Measurements from ENCODE around the gene HELZ2. TPM values are rescaled to one million over a fixed set of nuclear protein-coding genes. Genes with fewer than 3 reads are reported as not detected.

The HELZ2 gene
- total RNA-seq, 1 experiment from 2014 or later = 27.9 TPM

- Histone ChIP-seq H3K27me3 (ENCODE audit: insufficient read depth, low read length) (no peaks in the 10 kb centered on the region), H4K20me1 (ENCODE audit: control insufficient read depth, insufficient read depth, insufficient read length) (no peaks in the 10 kb centered on the region)
These were observed 25.5 kb upstream of the HELZ2 start for GRCh38 chr20:63599396-63600050.

More at GRCh38 chr20:63599396-63600050, 25.5 kb upstream of the HELZ2 start:
- no peak for DNase-seq
- no peak overlapping the region for H3K27ac ChIP-seq (ENCODE audit: insufficient read length, low read depth, low read length)
- Mint-ChIP-seq H3K27ac (peak overlapping the region in 2 of 3 experiments; percentile 45 to 76; a peak in 4 of 7 replicates), H3K27me3 (ENCODE audit: low read depth) (no peaks in the 10 kb centered on the region), H3K4me3 (no peak overlapping the region), H3K36me3 (ENCODE audit: insufficient read depth in 1 of 3, low read depth in 3 of 3) (peaks cover 17 to 43% (median 42%) of the 10 kb centered on the region in 3 experiments; a peak in 6 of 7 replicates), H3K4me1 (no peaks in the 10 kb centered on the region), H3K9me3 (no peaks in the 10 kb centered on the region)
- H2AK5ac ChIP-seq (ENCODE audit: insufficient read length, low read length) = no peak overlapping the region
- H3K9me3 ChIP-seq (ENCODE audit: control insufficient read depth, low read depth, low read length) = no peaks in the 10 kb centered on the region
- H4K5ac ChIP-seq (ENCODE audit: insufficient read length, low read depth, low read length) = no peak overlapping the region
- no peak overlapping the region for H2BK20ac ChIP-seq (ENCODE audit: low read depth, low read length, poor library complexity, severe bottlenecking)
- no peak overlapping the region for H4K91ac ChIP-seq (ENCODE audit: insufficient read length, low read depth, low read length)
- H4K8ac ChIP-seq (replicated peaks; ENCODE audit: insufficient read length, low read depth, low read length) = no peak overlapping the region
- no peak overlapping the region for H3K14ac ChIP-seq (ENCODE audit: insufficient read depth, low read length)
- no peak overlapping the region for H2BK120ac ChIP-seq (ENCODE audit: low read depth, low read length, poor library complexity, severe bottlenecking)
- H3T11ph ChIP-seq (ENCODE audit: low read length) = no peak overlapping the region
- H2AFZ ChIP-seq (ENCODE audit: low read length) = no peak overlapping the region
- no peaks in the 10 kb centered on the region for H3K4me1 ChIP-seq (ENCODE audit: insufficient read depth, low read length)
- H3K23me2 ChIP-seq (ENCODE audit: insufficient read length, low read depth, low read length, poor library complexity, severe bottlenecking) = no peaks in the 10 kb centered on the region
- no peak overlapping the region for H3K4ac ChIP-seq (ENCODE audit: low read depth, low read length)
- H3K23ac ChIP-seq (ENCODE audit: insufficient read length, low read depth, low read length) = no peak overlapping the region
- no peak overlapping the region for H3K56ac ChIP-seq (ENCODE audit: insufficient read length, low read depth, low read length)
- no peaks in the 10 kb centered on the region for H3K79me1 ChIP-seq (ENCODE audit: insufficient read depth, low read depth, low read length, poor library complexity, severe bottlenecking)
- no CpG with 5 or more reads among the region's 27 CpGs for WGBS (ENCODE audit: extremely low coverage, insufficient read length, low lambda C conversion rate)
- no peak overlapping the region for H2BK15ac ChIP-seq (ENCODE audit: low read depth, low read length)
- TF ChIP-seq, protein P1, sequence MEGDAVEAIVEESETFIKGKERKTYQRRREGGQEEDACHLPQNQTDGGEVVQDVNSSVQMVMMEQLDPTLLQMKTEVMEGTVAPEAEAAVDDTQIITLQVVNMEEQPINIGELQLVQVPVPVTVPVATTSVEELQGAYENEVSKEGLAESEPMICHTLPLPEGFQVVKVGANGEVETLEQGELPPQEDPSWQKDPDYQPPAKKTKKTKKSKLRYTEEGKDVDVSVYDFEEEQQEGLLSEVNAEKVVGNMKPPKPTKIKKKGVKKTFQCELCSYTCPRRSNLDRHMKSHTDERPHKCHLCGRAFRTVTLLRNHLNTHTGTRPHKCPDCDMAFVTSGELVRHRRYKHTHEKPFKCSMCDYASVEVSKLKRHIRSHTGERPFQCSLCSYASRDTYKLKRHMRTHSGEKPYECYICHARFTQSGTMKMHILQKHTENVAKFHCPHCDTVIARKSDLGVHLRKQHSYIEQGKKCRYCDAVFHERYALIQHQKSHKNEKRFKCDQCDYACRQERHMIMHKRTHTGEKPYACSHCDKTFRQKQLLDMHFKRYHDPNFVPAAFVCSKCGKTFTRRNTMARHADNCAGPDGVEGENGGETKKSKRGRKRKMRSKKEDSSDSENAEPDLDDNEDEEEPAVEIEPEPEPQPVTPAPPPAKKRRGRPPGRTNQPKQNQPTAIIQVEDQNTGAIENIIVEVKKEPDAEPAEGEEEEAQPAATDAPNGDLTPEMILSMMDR (conservative IDR thresholded peaks at IDR 0.05) = no peak
- no peak overlapping the region for H2BK12ac ChIP-seq (ENCODE audit: insufficient read length, low read depth, low read length)
- no peaks in the 10 kb centered on the region for H3K79me2 ChIP-seq (ENCODE audit: insufficient read depth, low read length)
- H3K4me2 ChIP-seq (ENCODE audit: insufficient read depth, insufficient read length, low read length) = no peak overlapping the region
- H2BK5ac ChIP-seq (ENCODE audit: insufficient read length, low read length) = no peak overlapping the region
- H3K18ac ChIP-seq (ENCODE audit: insufficient read length, low read depth, low read length) = no peak overlapping the region
- H3K9ac ChIP-seq (ENCODE audit: extremely low read depth, insufficient read length, low read length) = no peak overlapping the region
